ENCODE measurements around the gene PCYT2.

PCYT2 gene

DNA sequence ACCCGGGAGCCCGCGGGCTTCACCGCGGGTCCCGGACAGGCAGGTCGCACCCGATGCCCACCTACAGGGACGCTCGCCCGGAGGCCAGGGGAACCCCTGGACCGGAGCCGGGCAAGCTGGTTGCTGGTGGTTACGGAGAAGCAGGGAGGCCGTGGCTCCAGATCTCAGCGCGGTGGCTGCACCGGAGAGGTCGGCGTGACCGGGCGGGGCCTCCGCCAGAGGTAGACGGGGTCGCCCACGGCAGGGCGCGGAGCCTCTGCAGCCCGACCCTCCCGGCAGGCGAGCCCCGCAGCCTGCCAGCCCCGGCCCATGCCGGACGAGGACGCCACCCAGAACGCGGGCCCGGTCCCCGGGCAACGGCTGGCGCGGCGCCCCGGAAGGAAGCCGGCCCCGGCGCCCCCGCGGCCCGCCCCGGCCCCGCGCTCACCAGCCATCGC is 341 bp downstream of the PCYT2 start:
- Histone ChIP-seq H3K27ac (ENCODE audit: insufficient read depth in 1 of 2, low read depth in 1 of 2, low read length in 2 of 2, poor library complexity in 1 of 2, severe bottlenecking in 2 of 2) (peak overlapping the region in 1 of 2 experiments; percentile 43), H3K4me1 (ENCODE audit: control extremely low read depth in 1 of 4, control insufficient read depth in 4 of 4, insufficient read depth in 4 of 4, low read length in 3 of 4) (peaks cover 0 to 21% (median 14%) of the 10 kb centered on the region in 4 experiments), H3K36me3 (ENCODE audit: control insufficient read depth in 4 of 4, insufficient read depth in 4 of 4, low read length in 3 of 4) (peaks cover 5 to 81% (median 46%) of the 10 kb centered on the region in 4 experiments), H3K4me3 (ENCODE audit: control insufficient read depth in 1 of 7, extremely low read depth in 1 of 7, insufficient read depth in 4 of 7, low read depth in 2 of 7, low read length in 6 of 7) (peak overlapping the region; percentile 46 to 88 (median 76)), H3K9me3 (ENCODE audit: control extremely low read depth in 1 of 5, control insufficient read depth in 4 of 5, insufficient read depth in 2 of 5, low read depth in 1 of 5, low read length in 4 of 5) (no peaks in the 10 kb centered on the region), H3K27me3 (replicated peaks in 2 of 5; ENCODE audit: control insufficient read depth in 4 of 5, insufficient read depth in 5 of 5, low read length in 4 of 5) (peaks cover 0 to 2% (median 0%) of the 10 kb centered on the region in 5 experiments)
- POLR2A ChIA-PET, result interaction anchor here (1.5 kb wide), 1 partner anchor 13 kb away, joined by 4 read pairs; no protein-coding TSS in a partner anchor
- CTCF ChIA-PET, result interaction anchor here (1.5 kb wide), 1 partner anchor 18 kb away, joined by 5 read pairs; no protein-coding TSS in a partner anchor
- no peak for DNase-seq
- WGBS (ENCODE audit: insufficient coverage), result under 1% methylated on average over 45 of the region's 55 CpGs

DNA sequence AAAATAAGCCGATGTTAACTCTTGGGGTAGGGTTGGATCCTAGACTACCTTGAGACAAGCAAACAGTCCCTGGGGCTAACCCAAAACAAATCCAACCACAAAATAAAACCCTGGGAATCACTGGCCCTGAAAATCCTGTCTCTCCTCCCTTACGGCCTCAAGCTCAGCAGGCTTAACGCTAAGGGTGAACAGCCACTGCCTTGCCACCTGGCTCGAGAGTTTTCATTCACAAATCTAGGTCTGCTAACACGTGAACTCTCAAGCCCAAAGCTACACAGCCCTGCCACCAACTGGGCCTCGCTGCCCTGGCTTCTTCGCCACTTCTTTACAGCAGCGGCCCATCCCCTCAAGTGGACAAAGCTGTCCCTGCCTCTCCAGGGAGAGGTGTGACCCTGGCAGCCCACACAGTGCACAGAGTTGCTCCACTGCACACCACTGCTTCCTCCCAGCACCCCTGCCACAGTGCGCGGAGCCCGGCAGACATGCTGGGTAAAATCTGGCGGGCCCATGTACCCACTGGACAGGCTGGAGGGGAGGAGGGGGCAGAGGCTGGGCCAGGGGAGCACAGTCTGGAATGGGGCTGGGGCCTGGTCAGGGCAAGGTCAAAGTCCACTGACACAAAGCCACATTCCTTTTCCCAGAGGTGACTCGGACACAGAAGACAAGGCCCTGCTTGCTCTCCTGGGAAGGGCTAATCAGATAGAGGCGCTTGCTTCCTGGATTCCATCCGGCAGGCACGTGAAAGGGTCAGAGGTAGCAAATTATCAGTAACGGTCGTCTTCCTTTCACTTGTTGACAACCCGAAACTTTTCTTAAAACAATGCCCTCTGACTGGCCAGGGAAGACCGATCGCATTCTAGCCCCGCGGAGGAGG is 996 bp downstream of the PCYT2 start:
- Histone ChIP-seq H3K36me3 (ENCODE audit: control insufficient read depth in 4 of 4, insufficient read depth in 4 of 4, low read length in 3 of 4) (peaks cover 4 to 81% (median 43%) of the 10 kb centered on the region in 4 experiments), H3K4me3 (ENCODE audit: control insufficient read depth in 1 of 7, extremely low read depth in 1 of 7, insufficient read depth in 4 of 7, low read depth in 2 of 7, low read length in 6 of 7) (peak overlapping the region; percentile 46 to 88 (median 76)), H3K4me1 (ENCODE audit: control extremely low read depth in 1 of 4, control insufficient read depth in 4 of 4, insufficient read depth in 4 of 4, low read length in 3 of 4) (peaks cover 0 to 21% (median 14%) of the 10 kb centered on the region in 4 experiments), H3K27me3 (replicated peaks in 2 of 5; ENCODE audit: control insufficient read depth in 4 of 5, insufficient read depth in 5 of 5, low read length in 4 of 5) (peaks cover 0 to 2% (median 0%) of the 10 kb centered on the region in 5 experiments), H3K9me3 (ENCODE audit: control extremely low read depth in 1 of 5, control insufficient read depth in 4 of 5, insufficient read depth in 2 of 5, low read depth in 1 of 5, low read length in 4 of 5) (no peaks in the 10 kb centered on the region), H3K27ac (ENCODE audit: insufficient read depth in 1 of 2, low read depth in 1 of 2, low read length in 2 of 2, poor library complexity in 1 of 2, severe bottlenecking in 2 of 2) (peak overlapping the region in 1 of 2 experiments; percentile 43)
- POLR2A ChIA-PET, result no interaction called here
- DNase-seq, result no peak
- whole genome bisulfite sequencing (ENCODE audit: insufficient coverage), result 34% methylated on average over 19 of the region's 23 CpGs
- CTCF ChIA-PET, result no interaction called here

DNA sequence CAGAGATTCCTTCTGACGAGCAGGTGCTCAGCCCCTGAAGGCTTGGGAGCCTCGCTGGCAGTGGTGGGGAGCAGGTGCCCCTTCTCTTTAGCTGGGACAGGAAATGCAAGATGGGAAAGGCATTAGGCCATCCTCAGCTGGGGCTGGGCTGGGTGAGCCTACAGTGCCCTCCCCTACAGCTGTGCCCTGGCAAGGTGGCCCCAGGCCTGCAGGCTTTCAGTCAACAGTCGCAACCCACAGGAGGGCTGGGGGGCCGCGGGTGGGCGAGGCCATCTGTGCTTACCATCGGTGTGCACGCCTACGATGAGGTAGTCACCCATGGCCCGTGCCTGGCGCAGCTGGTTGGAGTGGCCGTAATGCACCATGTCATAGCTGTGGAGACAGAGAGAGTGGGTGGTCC is 2.0 kb downstream of the PCYT2 start:
- Histone ChIP-seq H3K4me3 (ENCODE audit: control insufficient read depth in 1 of 7, extremely low read depth in 1 of 7, insufficient read depth in 4 of 7, low read depth in 2 of 7, low read length in 6 of 7) (no peak overlapping the region), H3K27me3 (replicated peaks in 2 of 5; ENCODE audit: control insufficient read depth in 4 of 5, insufficient read depth in 5 of 5, low read length in 4 of 5) (peaks cover 0 to 2% (median 0%) of the 10 kb centered on the region in 5 experiments), H3K36me3 (ENCODE audit: control insufficient read depth in 4 of 4, insufficient read depth in 4 of 4, low read length in 3 of 4) (peaks cover 5 to 81% (median 37%) of the 10 kb centered on the region in 4 experiments), H3K9me3 (ENCODE audit: control extremely low read depth in 1 of 5, control insufficient read depth in 4 of 5, insufficient read depth in 2 of 5, low read depth in 1 of 5, low read length in 4 of 5) (no peaks in the 10 kb centered on the region), H3K27ac (ENCODE audit: insufficient read depth in 1 of 2, low read depth in 1 of 2, low read length in 2 of 2, poor library complexity in 1 of 2, severe bottlenecking in 2 of 2) (no peak overlapping the region), H3K4me1 (ENCODE audit: control extremely low read depth in 1 of 4, control insufficient read depth in 4 of 4, insufficient read depth in 4 of 4, low read length in 3 of 4) (peaks cover 0 to 21% (median 14%) of the 10 kb centered on the region in 4 experiments)
- ChIA-PET POLR2A (no interaction called here), CTCF (no interaction called here)
- WGBS (ENCODE audit: insufficient coverage), result 98% methylated on average over 10 of the region's 12 CpGs
- DNase-seq, result no peak

DNA sequence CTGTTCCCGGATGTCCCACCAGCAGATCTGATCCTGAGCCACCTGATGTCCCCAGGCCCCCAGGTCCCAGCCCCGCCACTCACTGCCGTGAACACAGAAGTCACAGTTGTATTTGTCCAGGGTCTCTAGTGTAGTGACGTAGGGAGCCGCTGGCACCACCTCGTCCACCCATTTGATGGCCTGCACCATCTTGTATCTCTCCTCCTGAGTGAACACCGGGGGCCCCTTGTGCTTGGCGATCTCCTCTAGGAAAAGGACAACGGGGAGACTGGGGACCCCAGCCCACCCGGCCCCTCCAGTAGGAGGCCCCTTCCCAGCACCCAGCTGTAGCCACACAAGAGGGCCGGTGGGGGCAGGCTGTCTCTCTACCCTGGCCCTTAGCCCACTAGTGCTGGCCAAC is 2.4 kb downstream of the PCYT2 start:
- ChIA-PET CTCF (no interaction called here), POLR2A (no interaction called here)
- no peak for DNase-seq
- no peak overlapping the region for H3K27ac ChIP-seq (ENCODE audit: insufficient read depth in 1 of 2, low read depth in 1 of 2, low read length in 2 of 2, poor library complexity in 1 of 2, severe bottlenecking in 2 of 2)
- WGBS (ENCODE audit: insufficient coverage), result 96% methylated on average over 8 of the region's 11 CpGs
- H3K36me3 ChIP-seq (ENCODE audit: control insufficient read depth in 4 of 4, insufficient read depth in 4 of 4, low read length in 3 of 4), result peaks cover 5 to 81% (median 34%) of the 10 kb centered on the region in 4 experiments
- H3K4me1 ChIP-seq (ENCODE audit: control extremely low read depth in 1 of 4, control insufficient read depth in 4 of 4, insufficient read depth in 4 of 4, low read length in 3 of 4), result peaks cover 0 to 21% (median 14%) of the 10 kb centered on the region in 4 experiments
- no peaks in the 10 kb centered on the region for H3K9me3 ChIP-seq (ENCODE audit: control extremely low read depth in 1 of 5, control insufficient read depth in 4 of 5, insufficient read depth in 2 of 5, low read depth in 1 of 5, low read length in 4 of 5)
- no peak overlapping the region for H3K4me3 ChIP-seq (ENCODE audit: control insufficient read depth in 1 of 7, extremely low read depth in 1 of 7, insufficient read depth in 4 of 7, low read depth in 2 of 7, low read length in 6 of 7)
- peaks cover 0 to 2% (median 0%) of the 10 kb centered on the region in 5 experiments for H3K27me3 ChIP-seq (replicated peaks in 2 of 5; ENCODE audit: control insufficient read depth in 4 of 5, insufficient read depth in 5 of 5, low read length in 4 of 5)

DNA sequence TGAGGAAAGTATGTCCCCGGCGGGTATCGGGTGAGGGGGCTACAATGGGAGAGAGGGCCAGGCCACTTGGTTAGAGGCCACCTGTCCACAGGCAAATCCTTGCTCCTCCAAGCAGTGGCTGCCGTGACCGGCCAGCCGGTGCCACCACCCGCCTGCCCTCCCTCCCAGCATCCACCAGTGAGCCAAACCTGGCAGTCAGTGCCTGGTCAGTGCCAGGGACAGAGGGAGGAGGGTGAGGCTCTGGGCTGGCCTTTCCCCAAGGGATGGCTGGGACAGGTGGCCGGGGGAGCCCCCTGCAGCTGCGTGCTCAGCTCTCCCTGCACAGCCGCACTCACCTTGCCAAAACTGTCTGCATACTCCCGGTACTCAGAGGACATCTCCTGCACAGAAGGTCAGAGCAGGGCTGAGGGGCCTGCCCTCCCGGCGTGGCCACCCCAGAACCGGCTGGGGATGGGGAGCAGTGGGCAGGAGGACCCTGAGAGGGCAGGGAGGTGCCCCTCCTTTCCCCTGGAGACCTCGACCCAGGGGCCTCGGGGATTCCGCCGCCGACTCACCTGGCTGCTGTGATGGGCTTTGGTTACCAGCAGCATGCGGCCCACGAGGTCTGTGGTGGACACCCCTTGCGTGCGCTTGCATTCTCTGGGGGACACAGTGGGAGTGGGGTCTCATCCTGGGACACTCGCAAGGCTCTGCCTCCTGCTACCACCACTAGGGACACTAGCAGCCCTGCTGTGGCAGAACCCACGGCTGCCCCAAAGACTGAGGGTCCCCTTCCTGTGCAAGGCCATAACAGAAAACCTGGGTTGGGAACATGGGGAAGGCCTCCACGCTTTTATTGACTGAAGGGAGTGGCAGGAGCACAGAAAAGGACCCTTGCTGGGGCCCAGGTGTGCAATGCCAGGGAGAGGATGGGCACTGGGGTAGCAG is 3.7 kb downstream of the PCYT2 start:
- 96% methylated on average over 23 of the region's 26 CpGs for WGBS (ENCODE audit: insufficient coverage)
- peaks cover 3 to 75% (median 23%) of the 10 kb centered on the region in 4 experiments for H3K36me3 ChIP-seq (ENCODE audit: control insufficient read depth in 4 of 4, insufficient read depth in 4 of 4, low read length in 3 of 4)
- peaks cover 0 to 14% (median 2%) of the 10 kb centered on the region in 5 experiments for H3K27me3 ChIP-seq (replicated peaks in 2 of 5; ENCODE audit: control insufficient read depth in 4 of 5, insufficient read depth in 5 of 5, low read length in 4 of 5)
- peaks cover 0 to 21% (median 19%) of the 10 kb centered on the region in 4 experiments for H3K4me1 ChIP-seq (ENCODE audit: control extremely low read depth in 1 of 4, control insufficient read depth in 4 of 4, insufficient read depth in 4 of 4, low read length in 3 of 4)
- no peaks in the 10 kb centered on the region for H3K9me3 ChIP-seq (ENCODE audit: control extremely low read depth in 1 of 5, control insufficient read depth in 4 of 5, insufficient read depth in 2 of 5, low read depth in 1 of 5, low read length in 4 of 5)
- ChIA-PET CTCF (interaction anchor here (1.9 kb wide), 1 partner anchor 17 kb away, joined by 4 read pairs; no protein-coding TSS in a partner anchor), POLR2A (no interaction called here)
- no peak overlapping the region for H3K4me3 ChIP-seq (ENCODE audit: control insufficient read depth in 1 of 7, extremely low read depth in 1 of 7, insufficient read depth in 4 of 7, low read depth in 2 of 7, low read length in 6 of 7)
- no peak overlapping the region for H3K27ac ChIP-seq (ENCODE audit: insufficient read depth in 1 of 2, low read depth in 1 of 2, low read length in 2 of 2, poor library complexity in 1 of 2, severe bottlenecking in 2 of 2)
- DNase-seq, result no peak

DNA sequence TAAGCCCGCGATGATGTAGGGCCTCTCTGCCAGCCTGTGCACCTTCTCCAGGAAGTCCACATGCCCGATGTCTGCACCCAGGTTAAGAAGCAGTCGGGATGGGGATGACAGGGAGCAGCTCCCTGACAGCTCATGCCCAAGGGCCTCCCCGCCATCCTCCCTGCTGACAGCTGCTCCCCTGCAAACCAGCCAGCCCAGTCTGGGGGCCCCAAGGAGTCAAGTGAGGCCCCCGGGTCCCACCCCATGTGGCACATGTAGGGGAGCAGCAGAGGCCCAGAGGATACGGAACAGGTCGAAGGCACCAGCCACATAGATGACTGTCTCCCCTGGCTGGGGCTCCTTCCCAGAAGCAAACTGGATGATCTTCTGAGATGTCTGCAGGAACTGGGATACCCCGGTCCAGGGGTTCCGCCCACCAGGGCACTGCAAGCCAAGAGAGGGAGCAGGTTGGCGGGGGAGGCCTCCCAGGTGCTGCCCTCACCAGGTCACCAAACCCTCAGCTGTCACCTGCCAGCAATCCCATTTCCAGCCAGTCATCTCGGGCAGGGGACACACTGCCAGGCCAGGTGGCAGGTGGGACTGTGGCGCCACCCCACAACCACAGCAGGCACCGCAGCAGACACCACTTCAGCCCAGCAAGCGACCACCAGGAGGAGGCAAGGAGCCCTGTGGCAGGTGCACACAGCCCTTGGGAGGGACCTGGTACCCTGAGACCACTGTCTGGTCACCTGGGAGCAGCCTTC is 4.6 kb downstream of the PCYT2 start:
- peaks cover 0 to 21% (median 2%) of the 10 kb centered on the region in 5 experiments for H3K27me3 ChIP-seq (replicated peaks in 2 of 5; ENCODE audit: control insufficient read depth in 4 of 5, insufficient read depth in 5 of 5, low read length in 4 of 5)
- no peak overlapping the region for H3K27ac ChIP-seq (ENCODE audit: insufficient read depth in 1 of 2, low read depth in 1 of 2, low read length in 2 of 2, poor library complexity in 1 of 2, severe bottlenecking in 2 of 2)
- peaks cover 0 to 26% (median 22%) of the 10 kb centered on the region in 4 experiments for H3K4me1 ChIP-seq (ENCODE audit: control extremely low read depth in 1 of 4, control insufficient read depth in 4 of 4, insufficient read depth in 4 of 4, low read length in 3 of 4)
- H3K36me3 ChIP-seq (ENCODE audit: control insufficient read depth in 4 of 4, insufficient read depth in 4 of 4, low read length in 3 of 4), result peaks cover 3 to 67% (median 17%) of the 10 kb centered on the region in 4 experiments
- ChIA-PET CTCF (interaction anchor here (1.2 to 1.9 kb wide), 2 partner anchors 18 to 37 kb away, joined by 4 read pairs; no protein-coding TSS in a partner anchor), POLR2A (interaction anchor here (0.6 kb wide), 1 partner anchor 189 kb away, joined by 3 read pairs; no protein-coding TSS in a partner anchor)
- H3K9me3 ChIP-seq (ENCODE audit: control extremely low read depth in 1 of 5, control insufficient read depth in 4 of 5, insufficient read depth in 2 of 5, low read depth in 1 of 5, low read length in 4 of 5), result no peaks in the 10 kb centered on the region
- H3K4me3 ChIP-seq (ENCODE audit: control insufficient read depth in 1 of 7, extremely low read depth in 1 of 7, insufficient read depth in 4 of 7, low read depth in 2 of 7, low read length in 6 of 7), result no peak overlapping the region
- WGBS (ENCODE audit: insufficient coverage), result 94% methylated on average over 11 of the region's 15 CpGs
- DNase-seq, result no peak
